HEK293T (cell line): ENCODE results near the gene PPIP5K1.
"Not testable (repeated sequence)": the region's sequence is repeated elsewhere in the genome, so short reads cannot be mapped to it uniquely, and the experiment has no call there.

ENCODE experiments used
- CTCF ChIA-PET: fragments of 350-600 bp; formaldehyde crosslinking; extraction: SDS; loops from one replicate; lab custom pipeline; 2021; ENCODE audit warnings: antibody characterized with exemption, inconsistent platforms; lab: Yijun Ruan, JAX
- POLR2A ChIA-PET: fragments of 350-600 bp; formaldehyde crosslinking; extraction: SDS; loops from one replicate; lab custom pipeline; 2020; ENCODE audit warnings: antibody characterized with exemption, inconsistent platforms; lab: Yijun Ruan, JAX
- DNase-seq: peaks from one replicate; pipeline ENCODE4 v3.0.0; 2012; ENCODE audit warnings: mixed read lengths; ENCODE audit errors: extremely low spot score
- ARNT ChIP-seq: fragments of 450-650 bp; IDR thresholded peaks from 2 replicates; pipeline ENCODE4 v1.6.1; 2017; ENCODE audit warnings: mild to moderate bottlenecking
- CTBP1 ChIP-seq: fragments of 450-650 bp; IDR thresholded peaks from 2 replicates; pipeline ENCODE4 v1.6.1; 2016; ENCODE audit warnings: borderline replicate concordance
- FOXA1 ChIP-seq: fragments of 450-650 bp; IDR thresholded peaks from 2 replicates; pipeline ENCODE4 v1.6.1; 2016; ENCODE audit warnings: mild to moderate bottlenecking
- FOXM1 ChIP-seq: fragments of 450-650 bp; IDR thresholded peaks from 2 replicates; pipeline ENCODE4 v1.6.1; 2017; ENCODE audit warnings: mild to moderate bottlenecking, borderline replicate concordance
- HDGF ChIP-seq: fragments of 450-650 bp; IDR thresholded peaks from 2 replicates; pipeline ENCODE4 v1.6.1; 2017; ENCODE audit warnings: antibody characterized with exemption, borderline replicate concordance
- L3MBTL2 ChIP-seq: fragments of 450-650 bp; conservative IDR thresholded peaks from 2 replicates; pipeline ENCODE4 v1.6.1; 2016; ENCODE audit warnings: mild to moderate bottlenecking
- NFRKB ChIP-seq: fragments of 450-650 bp; IDR thresholded peaks from 2 replicates; pipeline ENCODE4 v1.6.1; 2016; ENCODE audit warnings: mild to moderate bottlenecking, moderate library complexity
- SP1 ChIP-seq: fragments of 450-650 bp; IDR thresholded peaks from 2 replicates; pipeline ENCODE4 v1.6.1; 2017
- SUZ12 ChIP-seq: fragments of 450-650 bp; IDR thresholded peaks from 2 replicates; pipeline ENCODE4 v1.6.1; 2016; ENCODE audit warnings: mild to moderate bottlenecking

PPIP5K1 gene

DNA sequence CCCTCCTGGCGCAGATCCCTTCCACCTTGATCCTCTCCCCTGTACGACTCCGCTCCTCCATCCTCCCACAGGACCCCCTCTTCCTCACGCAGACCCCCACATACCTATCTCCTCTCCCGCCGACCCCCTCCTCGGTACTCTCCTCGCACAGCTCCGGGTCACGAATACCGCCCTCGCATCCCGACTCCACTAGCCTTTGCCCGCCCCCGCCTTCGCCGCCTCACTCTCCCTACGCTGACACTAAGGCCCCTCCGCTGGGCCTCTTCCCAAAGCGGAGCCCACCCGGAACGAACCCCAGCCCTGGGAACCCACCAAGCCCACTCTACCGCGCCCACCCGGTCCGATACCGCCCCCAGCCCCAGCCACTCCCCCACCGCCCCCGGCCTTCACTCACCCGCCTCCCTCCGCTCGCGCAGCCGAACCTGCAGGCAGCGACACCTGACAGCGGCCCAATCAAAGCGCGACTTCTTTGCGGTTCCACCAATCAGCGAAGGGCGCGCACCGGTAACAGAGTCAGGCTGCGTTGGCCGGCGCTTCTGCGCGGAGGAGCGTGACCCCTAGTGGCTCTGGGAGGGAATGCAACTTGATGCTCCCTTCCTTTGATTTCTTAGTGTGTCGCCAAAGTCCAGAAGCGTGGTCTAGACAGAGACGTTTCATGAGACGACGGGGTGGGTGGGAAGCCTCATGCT lies at the start of gene PPIP5K1:
PPIP5K1 (minus strand) TSS at position 431 of the 689 bp plus-strand sequence. CDS start 5,704 bp downstream, outside the sequence.
- CTCF ChIA-PET, DNase-seq, POLR2A ChIA-PET: not testable (repeated sequence)

DNA sequence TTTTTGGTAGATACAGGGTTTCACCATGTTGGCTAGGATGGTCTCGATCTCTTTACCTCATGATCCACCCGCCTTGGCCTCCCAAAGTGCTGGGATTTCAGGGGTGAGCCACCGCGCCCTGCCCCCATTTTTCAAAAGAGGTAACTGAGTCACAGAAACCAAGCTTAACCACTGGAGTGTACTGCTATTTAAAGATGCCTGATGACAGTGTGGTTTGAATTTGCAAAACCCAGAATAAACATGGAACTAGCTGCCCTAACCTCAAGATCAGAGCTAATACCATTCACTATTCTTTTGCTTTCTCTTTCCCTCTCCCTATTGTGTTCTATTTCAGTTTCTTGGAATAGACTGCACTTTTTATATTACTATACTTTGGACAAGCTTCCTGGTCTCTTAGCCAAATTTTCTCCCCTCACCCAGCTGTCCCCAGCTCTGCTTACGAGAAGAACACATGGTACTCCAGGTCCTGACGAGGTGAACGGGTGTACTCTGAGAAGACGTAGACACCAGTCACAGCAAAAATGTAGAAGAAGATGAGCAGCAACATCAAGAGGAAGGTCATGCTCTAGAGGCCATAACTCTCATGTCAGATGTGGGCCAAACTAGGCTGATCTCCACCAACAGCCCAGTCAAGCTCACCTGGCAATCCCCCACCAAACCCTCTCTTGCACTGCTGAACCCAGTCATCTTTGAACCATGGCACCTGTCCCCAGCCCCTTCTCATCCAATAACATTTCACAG lies 48.6 kb upstream of the PPIP5K1 start:
- POLR2A ChIA-PET, CTCF ChIA-PET, DNase-seq: not testable (repeated sequence)

DNA sequence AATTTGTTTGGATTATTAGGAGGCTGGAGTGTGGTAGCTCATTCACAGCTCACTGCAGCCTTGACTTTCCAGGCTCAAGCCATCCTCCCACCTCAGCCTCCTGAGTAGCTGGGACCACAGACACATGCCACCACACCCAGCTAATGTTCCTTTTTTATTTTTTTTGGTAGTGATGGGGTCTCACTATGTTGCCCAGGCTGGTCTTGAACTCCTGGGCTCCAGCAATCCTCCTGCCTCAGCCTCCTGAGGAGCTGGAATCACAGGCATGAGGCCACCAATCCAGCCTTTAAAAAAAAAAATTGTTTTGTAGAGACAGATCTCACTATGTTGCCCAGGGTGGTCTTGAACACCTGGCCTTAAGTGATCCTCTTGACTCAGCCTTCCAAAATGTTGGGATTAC lies 36.9 kb upstream of the PPIP5K1 start:
- CTCF ChIA-PET, DNase-seq, POLR2A ChIA-PET: not testable (repeated sequence)

DNA sequence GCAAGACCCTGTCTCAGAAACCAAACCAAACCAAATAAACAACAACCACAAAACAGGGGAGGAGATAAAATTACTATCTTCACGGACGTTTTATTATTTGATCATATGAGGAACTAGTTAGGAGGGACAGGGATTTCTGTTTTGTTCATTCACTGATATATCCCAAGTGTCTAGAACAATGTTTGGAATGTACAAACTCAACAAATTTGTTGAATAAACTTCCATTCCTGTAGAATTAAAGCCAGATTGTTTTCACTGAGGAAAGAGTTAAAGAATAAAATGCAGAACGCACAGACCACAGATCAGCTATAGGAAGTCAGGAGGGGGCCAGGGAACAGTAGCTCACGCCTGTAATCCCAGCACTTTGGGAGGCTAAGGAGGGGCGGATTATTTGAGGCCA lies 35.1 kb upstream of the PPIP5K1 start:
- TF ChIP-seq FOXM1 (no peak), ARNT (no peak), FOXA1 (no peak), HDGF (no peak), CTBP1 (no peak), SP1 (no peak), SUZ12 (no peak), NFRKB (no peak), L3MBTL2 (no peak)
- POLR2A ChIA-PET: no interaction called here
- CTCF ChIA-PET: no interaction called here
- no peak for DNase-seq

DNA sequence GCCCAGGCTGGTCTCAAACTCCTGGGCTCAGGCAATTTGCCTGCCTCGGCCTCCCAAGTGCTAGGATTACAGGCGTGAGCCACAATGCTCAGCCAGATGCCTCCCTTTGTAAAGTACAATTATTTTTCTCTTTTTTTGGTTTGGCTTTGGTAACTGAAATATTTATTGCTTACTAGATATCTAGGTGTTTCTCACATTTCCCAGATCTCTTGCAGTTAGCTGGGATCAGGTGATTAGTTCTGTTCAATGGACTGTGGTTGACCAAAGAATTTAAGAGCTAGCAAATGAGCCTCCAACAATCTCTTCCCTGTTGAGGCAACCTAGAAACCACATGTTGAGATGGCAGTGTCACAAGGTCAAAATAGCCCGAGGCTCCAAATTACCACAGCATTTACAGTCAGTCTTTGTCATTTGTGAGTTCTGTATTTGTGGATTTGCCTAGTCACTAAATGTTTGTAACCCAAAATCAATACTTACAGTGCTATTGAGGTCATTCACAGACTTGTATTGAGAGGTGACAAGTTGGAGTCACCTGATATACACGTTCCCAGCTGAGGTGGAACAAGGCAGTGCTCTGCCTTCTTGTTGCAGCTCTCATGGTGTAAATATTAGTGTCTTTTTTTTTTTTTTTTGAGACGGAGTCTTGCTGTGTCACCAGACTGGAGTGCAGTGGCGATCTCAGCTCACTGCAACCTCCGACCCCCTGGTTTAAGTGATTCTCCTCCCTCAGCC lies 32.2 kb upstream of the PPIP5K1 start:
- DNase-seq, POLR2A ChIA-PET, CTCF ChIA-PET: not testable (repeated sequence)

DNA sequence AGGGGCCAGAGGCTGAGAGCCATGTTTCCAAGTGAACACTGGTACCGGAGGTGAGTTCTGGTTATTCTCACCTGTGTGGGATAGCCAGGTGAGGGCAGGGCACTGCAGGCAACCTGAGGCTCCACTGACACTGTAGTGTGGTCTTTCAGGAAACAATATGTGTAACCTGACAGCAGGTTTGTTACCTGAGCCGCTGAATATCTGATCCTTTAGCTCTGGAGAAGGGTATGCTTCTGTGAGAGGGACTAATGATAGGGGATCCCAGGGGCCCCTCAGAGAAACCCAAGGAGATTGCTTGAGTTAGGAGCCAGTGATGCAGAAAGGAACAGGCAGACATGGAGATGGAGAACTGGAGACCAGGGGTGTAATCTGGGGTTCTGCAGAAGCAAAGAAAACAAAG lies 28.7 kb upstream of the PPIP5K1 start, which contains the start of gene STRC:
STRC (minus strand) TSS at position 101 of the 400 bp plus-strand sequence; CDS start at position 23, 78 bp downstream.
- DNase-seq, CTCF ChIA-PET, POLR2A ChIA-PET: not testable (repeated sequence)

DNA sequence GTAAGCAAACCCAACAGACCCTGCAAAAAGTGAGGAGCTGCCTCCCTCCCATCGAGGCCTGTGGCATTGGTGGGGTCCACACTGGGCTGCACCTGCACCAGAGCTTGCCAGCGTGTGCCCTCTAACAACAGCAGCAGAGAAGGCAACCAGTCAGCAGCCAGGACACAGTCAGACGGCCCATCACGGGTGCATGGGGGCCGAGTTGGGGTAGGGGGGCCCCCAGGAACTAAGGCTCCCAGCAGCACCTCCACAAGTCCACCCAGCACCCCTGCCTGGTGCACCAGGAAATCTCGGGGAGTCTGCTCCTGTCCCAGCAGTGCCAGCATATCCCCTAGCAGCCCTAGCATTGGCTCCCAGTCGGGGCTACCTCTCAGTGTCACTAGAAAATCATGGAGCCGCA lies 27.7 kb upstream of the PPIP5K1 start:
- POLR2A ChIA-PET, CTCF ChIA-PET, DNase-seq: not testable (repeated sequence)

DNA sequence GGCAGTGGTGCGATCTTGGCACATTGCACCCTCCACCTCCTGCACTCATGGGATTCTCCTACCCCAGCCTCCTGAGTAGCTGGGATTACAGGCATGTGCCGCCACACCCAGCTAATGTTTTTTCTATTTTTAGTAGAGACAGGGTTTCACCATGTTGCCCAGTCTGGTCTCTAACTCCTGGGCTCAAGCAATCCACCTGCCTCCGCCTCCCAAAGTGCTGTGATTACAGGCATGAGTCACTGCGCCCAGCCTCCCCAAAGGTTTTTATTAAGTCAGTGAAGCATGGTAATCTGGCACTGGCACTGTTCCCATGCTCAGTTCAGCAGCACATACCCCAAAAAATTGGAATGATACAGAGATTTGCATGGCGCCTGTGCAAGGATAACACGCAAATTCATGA lies 12.2 kb upstream of the PPIP5K1 start:
- CTCF ChIA-PET, DNase-seq, POLR2A ChIA-PET: not testable (repeated sequence)

DNA sequence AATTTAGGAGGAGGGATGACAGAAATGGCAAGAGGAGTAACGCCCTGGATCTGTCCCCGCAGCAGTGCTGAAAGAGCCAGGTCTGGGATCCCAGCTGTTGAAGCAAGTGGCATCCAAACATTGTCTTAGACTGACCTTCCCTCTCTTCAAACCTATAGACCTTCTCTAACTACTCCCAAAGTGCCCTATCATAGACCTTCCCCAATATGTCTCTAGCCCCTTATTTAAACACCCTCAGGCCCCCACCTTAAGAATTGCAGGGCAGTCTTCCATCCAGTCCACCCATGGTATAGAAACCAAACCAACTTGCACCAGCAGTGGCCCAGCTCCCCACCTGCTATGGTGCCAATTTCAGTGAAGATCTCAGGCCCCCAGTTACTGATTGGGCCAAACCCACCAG lies 10.2 kb upstream of the PPIP5K1 start:
- POLR2A ChIA-PET, DNase-seq, CTCF ChIA-PET: not testable (repeated sequence)

DNA sequence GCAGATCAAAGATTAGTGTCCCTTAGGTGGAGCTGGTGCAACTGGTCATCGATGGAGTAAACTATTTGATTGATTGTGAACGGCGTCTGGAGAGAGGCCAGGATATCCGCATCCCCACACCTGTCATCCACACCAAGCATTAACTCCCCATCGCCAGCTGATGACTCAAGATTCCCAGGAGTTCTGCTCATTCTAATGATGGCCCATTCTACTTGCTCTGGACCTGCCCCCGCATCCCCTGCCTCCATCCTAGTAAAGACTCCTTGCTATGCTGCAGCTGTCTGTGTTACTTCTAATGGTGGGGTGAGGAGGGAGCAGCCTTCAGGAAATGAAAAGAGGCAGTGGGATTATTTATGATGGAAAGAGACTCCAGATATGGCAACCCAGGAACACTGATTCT lies 9.1 kb upstream of the PPIP5K1 start:
- POLR2A ChIA-PET, CTCF ChIA-PET, DNase-seq: not testable (repeated sequence)

DNA sequence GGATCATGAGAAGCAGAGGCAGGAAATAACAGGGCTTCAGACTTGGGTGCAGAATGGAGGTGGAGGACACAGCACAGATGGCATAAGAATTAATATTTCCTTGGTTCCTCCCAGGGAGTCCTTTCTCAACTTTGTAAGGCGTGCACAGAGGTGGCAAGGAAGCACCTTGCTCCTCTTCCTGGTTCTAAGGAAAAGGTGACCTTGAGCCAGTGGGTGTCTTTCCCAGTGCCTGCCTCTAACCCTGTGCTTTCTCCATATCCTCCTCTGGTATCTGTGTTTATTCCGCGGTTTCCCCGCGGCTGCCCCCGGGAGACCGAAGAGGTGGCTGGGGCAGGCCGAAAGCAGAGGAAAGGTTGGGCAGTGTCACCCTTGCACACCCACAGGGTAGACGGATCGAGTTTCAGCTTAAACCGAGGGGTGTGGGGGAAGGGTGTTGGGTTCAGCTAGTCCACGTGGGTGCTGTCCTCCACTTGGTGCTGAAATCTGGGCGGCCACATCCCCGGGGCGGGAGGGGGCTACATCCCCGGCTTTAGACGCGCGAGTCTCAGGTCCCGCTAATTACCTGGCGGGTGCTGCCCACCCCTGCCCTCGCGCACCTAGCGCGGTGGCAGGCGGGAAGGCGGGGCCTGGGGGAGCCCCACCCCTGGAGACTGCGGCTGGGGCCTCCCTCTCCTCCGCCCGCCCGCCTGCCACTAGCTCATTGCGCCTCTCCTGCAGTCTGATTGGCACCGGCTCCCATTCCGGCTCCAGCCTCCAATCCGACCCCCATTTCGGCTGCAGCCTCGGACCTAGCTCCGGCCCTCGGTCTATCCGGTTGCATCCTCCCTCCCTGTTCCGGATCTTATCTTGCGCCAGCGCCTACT lies 3.6 kb upstream of the PPIP5K1 start, which contains the start of gene CKMT1B:
CKMT1B (plus strand) TSS at position 700 of the 863 bp plus-strand sequence. CDS start 192 bp downstream, outside the sequence.
- POLR2A ChIA-PET, CTCF ChIA-PET, DNase-seq: not testable (repeated sequence)

DNA sequence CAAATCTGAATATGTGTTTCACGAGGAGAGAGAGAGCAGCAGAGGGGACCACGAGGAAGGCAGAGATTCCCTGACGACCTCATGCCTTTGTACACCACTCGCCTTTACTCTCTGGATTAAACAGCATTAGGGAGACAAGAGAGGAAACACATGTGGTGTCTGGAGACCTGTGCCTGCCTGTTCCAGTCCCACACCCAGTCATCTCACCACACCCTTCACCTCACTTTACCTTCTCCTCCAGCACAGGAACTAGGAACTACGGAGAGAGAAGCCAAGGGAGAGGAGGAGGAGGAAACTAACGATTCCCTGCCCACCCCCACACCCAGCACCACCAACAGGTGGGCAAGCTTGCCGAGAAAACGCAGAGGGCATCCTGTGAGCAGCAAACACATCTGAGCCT lies 2.8 kb upstream of the PPIP5K1 start:
- DNase-seq, POLR2A ChIA-PET, CTCF ChIA-PET: not testable (repeated sequence)

DNA sequence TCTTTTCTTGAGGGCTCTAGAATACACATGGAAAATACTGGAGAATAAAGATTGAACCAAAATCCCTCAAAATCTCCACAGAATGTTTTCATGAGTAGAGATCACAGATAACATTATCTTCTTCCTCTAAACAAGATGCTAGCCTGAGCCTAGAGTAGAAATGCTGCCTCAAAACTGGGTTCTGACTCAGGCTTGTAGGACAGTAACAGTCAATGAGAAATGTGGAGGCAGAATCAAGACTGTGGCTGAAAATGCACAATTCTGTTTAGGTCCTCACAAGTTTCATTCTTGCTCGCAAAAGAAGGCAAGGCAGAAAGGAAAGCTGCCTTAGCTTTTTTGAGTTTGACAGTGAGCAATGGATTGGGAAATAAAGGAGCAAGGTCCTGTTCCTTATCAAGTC lies 15.4 kb downstream of the PPIP5K1 start:
- DNase-seq, POLR2A ChIA-PET, CTCF ChIA-PET: not testable (repeated sequence)

DNA sequence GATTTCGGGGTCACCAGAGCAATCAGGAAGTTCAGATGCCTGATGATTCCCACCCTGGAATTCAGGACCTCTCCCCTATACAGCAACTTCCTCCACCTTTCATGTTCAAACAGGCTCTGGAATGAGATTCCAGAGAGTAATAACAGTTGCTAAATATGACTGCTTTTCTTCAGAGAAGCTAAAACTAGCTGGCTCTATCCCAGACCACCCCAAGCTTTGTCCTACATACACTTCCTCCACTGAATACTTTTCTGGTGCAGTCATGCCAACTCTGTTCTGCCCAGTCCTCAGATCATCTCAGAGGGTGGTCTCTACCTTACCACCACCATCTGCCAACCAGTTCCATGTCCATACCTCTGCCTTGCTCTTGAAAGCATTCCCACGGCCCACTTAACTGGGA lies 23.4 kb downstream of the PPIP5K1 start:
- POLR2A ChIA-PET, CTCF ChIA-PET, DNase-seq: not testable (repeated sequence)

DNA sequence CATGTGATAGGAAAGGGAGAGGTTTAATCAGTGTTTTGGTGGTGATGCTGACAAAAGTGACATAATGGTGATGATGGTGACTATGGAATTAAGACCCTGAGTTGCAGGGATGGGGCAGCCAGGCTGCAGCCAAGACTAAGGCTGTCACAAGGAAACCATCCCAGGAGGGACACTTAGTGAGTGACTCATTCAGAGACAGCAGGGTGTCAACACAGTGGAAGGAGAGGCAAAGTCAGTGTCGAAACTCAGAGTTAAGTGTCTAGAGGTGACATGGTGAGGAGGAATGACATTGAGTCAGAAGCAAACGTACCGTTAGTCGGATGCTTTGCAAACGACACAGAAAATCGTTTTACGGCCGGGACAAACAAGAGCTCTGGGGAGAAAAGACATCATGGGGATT lies 26.2 kb downstream of the PPIP5K1 start:
- CTCF ChIA-PET, DNase-seq, POLR2A ChIA-PET: not testable (repeated sequence)

DNA sequence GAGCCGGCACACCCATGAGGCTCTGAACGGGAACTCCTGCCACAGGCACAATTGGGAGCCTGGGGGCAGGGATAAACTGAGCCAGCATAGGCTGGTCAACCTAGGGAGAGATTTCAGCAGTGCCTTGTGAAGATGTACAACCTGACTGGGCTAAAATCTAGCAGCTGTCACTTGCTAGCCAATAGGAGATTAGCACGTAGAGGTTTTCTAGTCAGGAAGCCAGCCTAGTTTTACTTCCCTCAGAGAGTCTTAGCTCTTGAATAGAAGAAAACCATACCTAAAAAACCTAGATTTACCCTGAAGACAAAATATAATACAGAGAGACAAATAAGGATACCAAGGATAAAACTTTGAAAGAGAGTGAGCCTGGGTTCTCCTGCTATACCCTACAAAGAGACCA lies 27.3 kb downstream of the PPIP5K1 start:
- CTCF ChIA-PET, POLR2A ChIA-PET, DNase-seq: not testable (repeated sequence)
